ENCODE results near the gene WDR81.
"Not testable (repeated sequence)": the region's sequence is repeated elsewhere in the genome, so short reads cannot be mapped to it uniquely, and the experiment has no call there.

Gene WDR81

GRCh38 chr17:1730326-1731193 is 6.1 kb downstream of the WDR81 start:
- DNase-seq (ENCODE audit: low read depth, low spot score): no peak

DNA sequence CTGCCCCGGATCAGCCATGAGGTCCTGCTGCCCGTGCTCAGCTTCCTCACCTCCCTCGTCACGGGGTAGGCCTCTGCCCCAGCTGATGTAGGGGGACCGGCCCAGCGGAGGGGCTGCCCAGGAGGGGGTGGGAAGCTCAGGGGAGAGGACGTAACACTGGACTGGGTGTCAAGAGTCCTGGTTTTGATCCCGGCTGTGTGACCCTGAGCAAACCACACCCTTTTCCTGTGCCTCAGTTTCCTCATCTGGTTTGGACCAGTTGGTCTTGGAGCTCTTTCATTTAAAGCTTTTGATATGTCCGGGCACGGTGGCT is 6.6 kb downstream of the WDR81 start:
- DNase-seq (ENCODE audit: low read depth, low spot score): no peak

- no peak for DNase-seq (ENCODE audit: low read depth, low spot score)
Measured at GRCh38 chr17:1732241-1732832, 7.8 kb downstream of the WDR81 start.

DNA sequence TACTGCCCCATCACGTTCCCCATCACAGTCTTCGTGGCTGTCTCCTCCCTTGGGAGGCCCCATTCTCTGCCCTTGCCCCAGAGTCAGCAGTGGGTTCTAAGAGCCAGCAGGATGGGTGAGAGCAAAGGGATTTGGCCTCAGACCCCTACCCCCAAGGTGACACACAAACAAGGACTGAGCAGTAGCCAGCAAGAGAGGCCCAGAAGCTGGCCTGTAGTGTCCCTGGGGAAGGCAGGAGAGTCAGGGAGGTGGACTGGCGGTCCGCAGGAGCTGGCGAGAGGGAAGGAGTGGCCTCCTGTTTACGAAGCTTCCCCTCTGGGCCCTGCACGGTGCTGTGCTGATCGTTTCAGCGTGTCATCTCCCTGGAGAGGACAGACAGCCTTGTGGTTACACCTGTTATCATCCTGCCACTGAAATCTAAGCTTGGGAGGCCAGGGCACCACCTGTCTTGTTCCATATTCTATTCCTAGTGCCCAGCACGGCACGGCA is 8.4 kb downstream of the WDR81 start:
- DNase-seq (ENCODE audit: low read depth, low spot score): no peak

- no peak for DNase-seq (ENCODE audit: low read depth, low spot score)
Measured at GRCh38 chr17:1733759-1734158, 9.3 kb downstream of the WDR81 start.

- DNase-seq (ENCODE audit: low read depth, low spot score): no peak
Measured at GRCh38 chr17:1735418-1735817, 10.9 kb downstream of the WDR81 start.

DNA sequence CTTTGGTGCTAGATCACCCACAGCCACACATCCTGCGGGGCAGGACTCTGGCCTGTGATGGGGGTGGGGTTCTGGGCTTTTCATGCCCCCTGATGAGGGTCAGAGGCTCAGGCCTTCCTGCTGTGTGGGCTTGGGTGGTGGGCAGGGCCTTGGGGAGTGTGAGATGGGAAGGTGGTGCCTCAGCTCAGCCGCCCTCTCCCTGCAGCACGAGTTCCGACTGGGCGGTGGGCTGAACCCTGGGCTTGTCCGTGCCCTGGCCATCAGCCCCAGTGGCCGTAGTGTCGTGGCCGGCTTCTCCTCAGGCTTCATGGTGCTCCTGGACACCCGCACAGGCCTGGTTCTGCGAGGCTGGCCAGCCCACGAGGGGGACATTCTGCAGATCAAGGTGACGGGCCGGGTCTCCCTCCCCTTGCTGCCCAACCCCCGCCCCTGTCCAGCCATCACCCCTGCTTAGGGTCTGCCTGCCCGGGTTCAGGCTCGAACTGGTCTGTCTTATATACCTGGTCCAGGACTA is 11.4 kb downstream of the WDR81 start:
- no peak for DNase-seq (ENCODE audit: low read depth, low spot score)

GRCh38 chr17:1736348-1737281 is 12.1 kb downstream of the WDR81 start:
- no peak for DNase-seq (ENCODE audit: low read depth, low spot score)

DNA sequence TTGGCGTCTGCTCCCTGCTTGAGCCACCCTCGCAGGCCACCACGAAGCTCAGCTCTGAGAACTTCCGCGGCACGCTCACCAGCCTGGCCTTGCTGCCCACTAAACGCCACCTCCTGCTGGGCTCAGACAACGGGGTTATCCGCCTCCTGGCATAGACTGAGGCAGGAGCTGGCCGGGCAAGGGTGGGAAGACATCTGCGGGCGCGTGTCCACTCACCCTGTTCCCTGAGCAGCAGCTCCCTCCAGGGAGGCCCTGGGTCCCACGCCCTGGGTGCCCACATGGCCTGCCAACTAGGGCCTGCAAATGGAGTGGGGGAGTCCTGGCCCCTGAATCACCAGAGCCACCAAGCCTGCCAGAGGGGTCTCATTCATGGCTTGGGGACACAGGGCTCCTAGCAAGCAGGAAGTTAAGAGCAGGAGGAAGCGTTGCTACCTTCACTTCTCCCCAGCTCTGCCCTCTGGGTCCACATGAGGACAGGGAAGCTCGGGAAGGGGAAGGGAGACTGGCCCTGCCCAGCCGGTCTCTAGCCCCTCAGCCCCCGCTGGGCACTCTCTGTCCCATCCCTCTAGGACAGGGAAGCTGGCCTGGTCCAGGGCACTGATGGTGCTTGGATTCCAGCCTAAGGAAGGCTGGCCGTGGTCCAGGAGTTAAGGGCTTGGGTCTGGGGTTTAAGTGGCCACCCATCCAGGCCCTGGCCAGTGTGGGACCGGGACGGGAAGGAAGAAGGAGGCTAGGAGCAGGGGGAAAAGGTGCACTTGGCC is 13.2 kb downstream of the WDR81 start:
- no peak for DNase-seq (ENCODE audit: low read depth, low spot score)

GRCh38 chr17:1741899-1742298 is 17.4 kb downstream of the WDR81 start:
- not testable (repeated sequence) for DNase-seq (ENCODE audit: low read depth, low spot score)

DNA sequence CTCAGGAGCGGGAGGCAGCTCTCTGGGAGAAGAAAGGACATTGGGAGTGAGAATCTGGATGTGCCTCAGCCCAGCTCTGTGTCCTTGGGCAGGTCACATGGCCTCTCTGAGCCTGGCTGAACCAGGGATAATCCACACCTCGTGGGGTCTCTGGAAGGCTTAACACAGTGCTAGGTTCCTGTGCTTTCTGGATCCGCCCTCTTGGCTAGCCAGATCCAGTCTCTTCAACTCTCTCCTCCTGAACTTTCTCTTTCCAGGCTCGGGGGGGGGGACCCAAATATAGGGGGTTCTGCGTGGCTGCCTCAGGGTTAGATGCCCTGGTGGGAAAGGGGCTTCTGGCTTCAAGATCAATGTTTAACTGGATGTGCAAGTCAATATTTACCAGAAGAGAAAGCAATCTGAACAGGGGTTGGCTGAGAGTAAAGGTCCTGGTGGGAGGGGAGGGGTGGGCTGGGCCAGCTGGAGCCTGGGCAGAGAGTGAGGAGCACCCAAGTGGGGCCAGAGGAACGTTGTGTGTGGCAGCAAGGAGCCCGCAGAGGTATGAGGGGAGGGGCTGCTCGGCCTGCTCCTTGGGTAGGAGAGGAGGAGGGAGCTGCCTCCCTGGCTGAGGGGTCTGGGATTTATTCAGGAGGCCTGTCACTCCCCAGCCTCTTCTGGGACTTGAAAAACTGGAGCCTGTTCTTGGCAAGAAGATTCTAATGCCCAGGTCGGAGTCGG is 18.0 kb downstream of the WDR81 start, which contains the start of gene SERPINF2:
Gene SERPINF2 (plus strand): TSS at position 501 of the 717 bp plus-strand sequence. CDS start 2,125 bp downstream, outside the sequence.
- DNase-seq (ENCODE audit: low read depth, low spot score): no peak

DNA sequence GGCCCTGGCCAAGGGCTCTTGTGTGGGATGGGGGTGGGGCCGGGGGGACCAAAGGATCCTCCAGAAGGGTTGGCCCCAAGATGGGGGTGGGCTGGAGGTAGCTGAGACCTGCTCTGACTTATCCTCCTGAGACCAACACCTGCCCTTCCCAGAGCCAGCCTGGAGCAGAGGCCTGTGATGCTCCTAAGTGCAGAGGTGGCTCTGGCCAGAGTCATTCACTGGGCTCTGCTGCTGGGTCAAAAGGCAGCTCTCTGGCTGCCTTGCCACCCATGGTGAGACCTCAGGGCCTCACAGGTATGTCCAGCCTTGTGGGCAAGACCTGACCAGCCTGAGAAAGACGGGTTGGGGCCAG is 18.6 kb downstream of the WDR81 start:
- no peak for DNase-seq (ENCODE audit: low read depth, low spot score)

GRCh38 chr17:1744551-1745512 is 20.3 kb downstream of the WDR81 start:
- no peak for DNase-seq (ENCODE audit: low read depth, low spot score)

GRCh38 chr17:1745513-1746020 is 21.1 kb downstream of the WDR81 start:
- DNase-seq (ENCODE audit: low read depth, low spot score): no peak

- DNase-seq (ENCODE audit: low read depth, low spot score): no peak
Measured at GRCh38 chr17:1746975-1747543, 22.6 kb downstream of the WDR81 start.

- DNase-seq (ENCODE audit: low read depth, low spot score): no peak
Measured at GRCh38 chr17:1750628-1751027, 26.1 kb downstream of the WDR81 start.

- DNase-seq (ENCODE audit: low read depth, low spot score): no peak
Measured at GRCh38 chr17:1752425-1753262, 28.1 kb downstream of the WDR81 start.

Measured in smooth muscle cell of the brain vasculature (primary cell).